Right kidney (tissue), 9 donors: ENCODE measurements around the gene PCSK2.
"Not testable (repeated sequence)": the region's sequence is repeated elsewhere in the genome, so short reads cannot be mapped to it uniquely, and the experiment has no call there.

Experiments used
- DNase-seq: peaks from one replicate; pipeline ENCODE4 v3.0.0-alpha.2; 2016
- long read RNA-seq, 8 donors: transcript quantifications; one replicate each; lab custom pipeline, GENCODE V29; 2026

Gene PCSK2
- long read RNA-seq, donor 1: 0 reads
- long read RNA-seq, donor 2: 0 reads
- long read RNA-seq, donor 3, full-length matches to known transcripts: 1 of 1 reads
- long read RNA-seq, donor 3, partial matches to known transcripts: 0 of 1 reads
- long read RNA-seq, donor 3, other reads (novel, unspliced or antisense): 0 of 1 reads
- long read RNA-seq, donor 4: 0 reads
- long read RNA-seq, donor 5: 0 reads
- long read RNA-seq, donor 6: 0 reads
- long read RNA-seq, donor 7, partial matches to known transcripts: 0 of 1 reads
- long read RNA-seq, donor 7, other reads (novel, unspliced or antisense): 0 of 1 reads
- long read RNA-seq, donor 8: 0 reads

GRCh38 chr20:17226410-17227218, at the start of gene PCSK2:
PCSK2 (plus strand) TSS chr20:17227040; CDS start chr20:17227306, 266 bp downstream.
- peak; percentile 63 for DNase-seq

- no peak for DNase-seq
Observed at GRCh38 chr20:17177341-17177740, 49.5 kb upstream of the PCSK2 start.

- DNase-seq: no peak
Observed at GRCh38 chr20:17179840-17180239, 47.0 kb upstream of the PCSK2 start.

GRCh38 chr20:17189976-17190695, 36.7 kb upstream of the PCSK2 start:
- DNase-seq: no peak

- DNase-seq: no peak
Observed at GRCh38 chr20:17197041-17197440, 29.8 kb upstream of the PCSK2 start.

- DNase-seq: no peak
Observed at GRCh38 chr20:17202030-17202429, 24.8 kb upstream of the PCSK2 start.

GRCh38 chr20:17202673-17203072, 24.2 kb upstream of the PCSK2 start:
- DNase-seq: peak; percentile 1

GRCh38 chr20:17205084-17205813, 21.6 kb upstream of the PCSK2 start:
- DNase-seq: no peak

- DNase-seq: no peak
Observed at GRCh38 chr20:17210387-17210786, 16.5 kb upstream of the PCSK2 start.

- DNase-seq: no peak
Observed at GRCh38 chr20:17210983-17211382, 15.9 kb upstream of the PCSK2 start.

GRCh38 chr20:17215167-17215566, 11.7 kb upstream of the PCSK2 start:
- no peak for DNase-seq

- DNase-seq: not testable (repeated sequence)
Observed at GRCh38 chr20:17219856-17220255, 7.0 kb upstream of the PCSK2 start.

GRCh38 chr20:17223553-17223952, 3.3 kb upstream of the PCSK2 start:
- no peak for DNase-seq

GRCh38 chr20:17225851-17226409, 910 bp upstream of the PCSK2 start:
- no peak for DNase-seq

GRCh38 chr20:17227219-17227575, 357 bp downstream of the PCSK2 start:
- no peak for DNase-seq

GRCh38 chr20:17227669-17228623, 1.1 kb downstream of the PCSK2 start:
- peak; percentile 19 for DNase-seq

- no peak for DNase-seq
Observed at GRCh38 chr20:17228624-17229061, 1.8 kb downstream of the PCSK2 start.

- DNase-seq: no peak
Observed at GRCh38 chr20:17229256-17229655, 2.4 kb downstream of the PCSK2 start.

GRCh38 chr20:17233626-17234025, 6.8 kb downstream of the PCSK2 start:
- no peak for DNase-seq

GRCh38 chr20:17236766-17237165, 9.9 kb downstream of the PCSK2 start:
- no peak for DNase-seq

- no peak for DNase-seq
Observed at GRCh38 chr20:17248224-17248623, 21.4 kb downstream of the PCSK2 start.
